Activated naive CD4-positive, alpha-beta T cell treated with anti-CD3 and anti-CD28 coated beads, Interleukin-2, amount 50 U/mL, for 16 hours (primary cell): ENCODE data around the gene AADACL3.

ENCODE experiments used
- DNase-seq: peaks from one replicate; pipeline ENCODE4 v3.0.0-alpha.2; 2020

AADACL3 gene

GRCh38 chr1:12770620-12771019 is 54.7 kb downstream of the AADACL3 start:
- no peak for DNase-seq

GRCh38 chr1:12771186-12771585 is 55.3 kb downstream of the AADACL3 start:
- DNase-seq, result no peak

- no peak for DNase-seq
Measured at GRCh38 chr1:12772520-12772919, 56.6 kb downstream of the AADACL3 start.

- no peak for DNase-seq
Measured at GRCh38 chr1:12773438-12773837, 57.5 kb downstream of the AADACL3 start, which contains the start of gene PRAMEF12. Gene PRAMEF12, plus strand, starts transcription at chr1:12773738. Its CDS starts 1,130 bp downstream, at chr1:12774868.

- DNase-seq, result no peak
Measured at GRCh38 chr1:12774801-12775345, 59.0 kb downstream of the AADACL3 start.

- DNase-seq, result no peak
Measured at GRCh38 chr1:12775443-12775842, 59.5 kb downstream of the AADACL3 start.

GRCh38 chr1:12776801-12777557 is 61.1 kb downstream of the AADACL3 start:
- DNase-seq, result no peak
